GM23248 (cell line): ENCODE results near the gene ASIC1. TPM values are rescaled to one million over a fixed set of nuclear protein-coding genes. Genes with fewer than 3 reads are reported as not detected.

Source experiments
- DNase-seq: peaks from one replicate; pipeline ENCODE4 v3.0.0-alpha.2; 2015
- H2AFZ ChIP-seq: fragments of 200-600 bp; sonication (generic); 2 replicates; pipeline ENCODE4 v1.6.1; 2016; ENCODE audit warnings: antibody characterized with exemption
- H3F3A ChIP-seq: fragments of 200-600 bp; sonication (generic); 2 replicates; pipeline ENCODE4 v1.6.1; 2016; ENCODE audit warnings: mild to moderate bottlenecking, antibody characterized with exemption, mixed run types; ENCODE audit not compliant: insufficient read depth
- H3K27ac ChIP-seq: fragments of 200-600 bp; sonication (generic); 2 replicates; pipeline ENCODE4 v1.5.1; 2016; ENCODE audit warnings: mild to moderate bottlenecking
- H3K27me3 ChIP-seq: fragments of 200-600 bp; sonication (generic); replicated peaks from 2 replicates; pipeline ENCODE4 v1.6.1; 2016; ENCODE audit warnings: mild to moderate bottlenecking; ENCODE audit not compliant: insufficient read depth
- H3K36me3 ChIP-seq: fragments of 200-600 bp; sonication (generic); 2 replicates; pipeline ENCODE4 v1.6.1; 2016; ENCODE audit warnings: low read depth, mild to moderate bottlenecking
- H3K4me1 ChIP-seq: fragments of 200-600 bp; sonication (generic); 2 replicates; pipeline ENCODE4 v1.6.1; 2016; ENCODE audit warnings: mild to moderate bottlenecking; ENCODE audit not compliant: insufficient read depth
- H3K4me2 ChIP-seq: fragments of 200-600 bp; sonication (generic); one replicate; pipeline ENCODE4 v1.6.1; 2016; ENCODE audit warnings: mild to moderate bottlenecking; ENCODE audit not compliant: unreplicated experiment
- H3K4me3 ChIP-seq: fragments of 200-600 bp; sonication (generic); 2 replicates; pipeline ENCODE4 v1.5.1; 2016; ENCODE audit warnings: mild to moderate bottlenecking
- H3K79me2 ChIP-seq: fragments of 200-600 bp; sonication (generic); 2 replicates; pipeline ENCODE4 v1.6.1; 2016; ENCODE audit warnings: mild to moderate bottlenecking; ENCODE audit not compliant: insufficient read depth
- H3K9ac ChIP-seq: fragments of 200-600 bp; sonication (generic); 2 replicates; pipeline ENCODE4 v1.6.1; 2016; ENCODE audit warnings: mild to moderate bottlenecking
- H3K9me2 ChIP-seq: fragments of 200-600 bp; sonication (generic); 2 replicates; pipeline ENCODE4 v1.6.1; 2016; ENCODE audit warnings: mixed run types, mild to moderate bottlenecking, moderate library complexity; ENCODE audit not compliant: insufficient read depth
- H3K9me3 ChIP-seq: fragments of 200-600 bp; sonication (generic); one replicate; pipeline ENCODE4 v1.6.1; 2017; ENCODE audit warnings: low read depth
- H4K20me1 ChIP-seq: fragments of 200-600 bp; sonication (generic); 2 replicates; pipeline ENCODE4 v1.6.0; 2016; ENCODE audit not compliant: insufficient read depth
- EZH2 ChIP-seq: fragments of 200-600 bp; sonication (generic); IDR thresholded peaks from 2 replicates; pipeline ENCODE4 v1.6.1; 2018; ENCODE audit warnings: antibody characterized with exemption, mild to moderate bottlenecking; ENCODE audit not compliant: insufficient read depth, poor library complexity, severe bottlenecking
- EZH2phosphoT487 ChIP-seq: fragments of 200-600 bp; sonication (generic); IDR thresholded peaks from 2 replicates; pipeline ENCODE4 v1.6.1; 2018; ENCODE audit warnings: antibody characterized with exemption, moderate library complexity, mild to moderate bottlenecking, low read depth; ENCODE audit not compliant: insufficient read depth
- WGBS, 2 experiments: methylation state at CpG; one replicate each; pipeline ENCODE4 v1.1.6; 2015 to 2017; ENCODE audit warnings: low lambda C conversion rate in 2 of 2, low coverage in 1 of 2; ENCODE audit errors: missing lambda C conversion rate in 2 of 2; 5-methylcytosine and 5-hydroxymethylcytosine counted together
- in situ Hi-C: fragments of 300-500 bp; cut with MboI; formaldehyde crosslinking; loops from 2 replicates; pipeline ENCODE4 v1.15.0; 2020
- polyA plus RNA-seq: library from polyadenylated mRNA; unstranded; fragments of >200 nt; fragmentation: Nextera tagmentation; extraction: Ambion mirVana; gene quantifications from 2 replicates; pipeline ENCODE4 v1.2.1, GENCODE V29; 2016
- total RNA-seq: library from RNA; depleted of rRNA; stranded (reverse); fragments of >200 nt; shearing (Covaris generic); gene quantifications from 2 replicates; pipeline ENCODE4 v1.2.3, GENCODE V29; 2014

Gene ASIC1
- total and polyA plus RNA-seq, 2 experiments from 2014 or later = 1.4 to 1.9 TPM

DNA sequence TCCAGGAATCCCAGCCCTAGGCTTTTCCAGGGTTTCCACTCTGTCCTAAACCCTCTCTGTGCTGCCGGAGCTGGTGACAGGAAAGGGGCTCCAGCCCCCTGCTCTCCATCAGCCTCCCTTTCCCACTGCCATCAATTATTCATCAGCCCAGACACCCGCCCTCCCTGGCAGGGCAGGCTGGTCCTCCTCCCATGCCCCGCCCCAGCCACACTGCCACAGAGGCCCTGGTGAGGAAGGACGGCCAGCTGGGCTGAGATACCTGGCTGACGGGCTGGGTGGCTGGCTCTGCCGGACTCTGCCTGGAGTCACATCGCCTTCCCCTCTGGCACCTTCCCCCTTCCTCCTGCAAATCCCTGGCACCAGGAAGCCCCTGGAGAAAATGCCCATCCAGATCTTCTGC lies 15.8 kb downstream of the ASIC1 start:
- no peak overlapping the region for H3K9ac ChIP-seq
- no peaks in the 10 kb centered on the region for H3F3A ChIP-seq
- no peaks in the 10 kb centered on the region for H3K27me3 ChIP-seq
- no peak overlapping the region for H3K4me2 ChIP-seq
- no peak overlapping the region for H2AFZ ChIP-seq
- no peak for TF ChIP-seq EZH2phosphoT487
- TF ChIP-seq EZH2 = no peak
- WGBS, 2 experiments = 58 to 70% methylated on average over 6 to 7 of the region's 7 CpGs
- in situ Hi-C loops = loop anchor here (25.0 kb wide), 1 partner anchor 211 kb away; no protein-coding TSS in a partner anchor
- H3K36me3 ChIP-seq = no peaks in the 10 kb centered on the region
- no peak overlapping the region for H3K27ac ChIP-seq
- H3K4me1 ChIP-seq = no peaks in the 10 kb centered on the region
- H4K20me1 ChIP-seq = no peaks in the 10 kb centered on the region
- DNase-seq = no peak
- no peaks in the 10 kb centered on the region for H3K9me2 ChIP-seq
- no peaks in the 10 kb centered on the region for H3K79me2 ChIP-seq
- H3K4me3 ChIP-seq = no peak overlapping the region
- no peaks in the 10 kb centered on the region for H3K9me3 ChIP-seq

DNA sequence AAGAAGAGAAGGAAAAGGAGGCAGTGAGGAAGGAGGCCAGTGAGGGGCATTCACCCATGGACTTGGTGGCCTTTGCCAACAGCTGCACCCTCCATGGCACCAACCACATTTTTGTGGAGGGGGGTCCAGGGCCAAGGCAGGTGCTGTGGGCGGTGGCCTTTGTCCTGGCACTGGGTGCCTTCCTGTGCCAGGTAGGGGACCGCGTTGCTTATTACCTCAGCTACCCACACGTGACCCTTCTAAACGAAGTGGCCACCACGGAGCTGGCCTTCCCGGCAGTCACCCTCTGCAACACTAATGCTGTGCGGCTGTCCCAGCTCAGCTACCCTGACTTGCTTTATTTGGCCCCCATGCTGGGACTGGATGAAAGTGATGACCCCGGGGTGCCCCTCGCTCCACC lies 16.3 kb downstream of the ASIC1 start:
- TF ChIP-seq EZH2phosphoT487 = no peak
- TF ChIP-seq EZH2 = no peak
- no peaks in the 10 kb centered on the region for H4K20me1 ChIP-seq
- no peak overlapping the region for H3K4me3 ChIP-seq
- WGBS, 2 experiments = 71 to 77% methylated on average over 9 to 10 of the region's 10 CpGs
- no peak overlapping the region for H3K4me2 ChIP-seq
- no peak overlapping the region for H2AFZ ChIP-seq
- H3K9me3 ChIP-seq = no peaks in the 10 kb centered on the region
- no peaks in the 10 kb centered on the region for H3F3A ChIP-seq
- no peaks in the 10 kb centered on the region for H3K27me3 ChIP-seq
- H3K9ac ChIP-seq = no peak overlapping the region
- in situ Hi-C loops = loop anchor here (25.0 kb wide), 1 partner anchor 211 kb away; no protein-coding TSS in a partner anchor
- H3K9me2 ChIP-seq = no peaks in the 10 kb centered on the region
- no peak for DNase-seq
- H3K36me3 ChIP-seq = no peaks in the 10 kb centered on the region
- H3K79me2 ChIP-seq = no peaks in the 10 kb centered on the region
- no peaks in the 10 kb centered on the region for H3K4me1 ChIP-seq
- no peak overlapping the region for H3K27ac ChIP-seq

DNA sequence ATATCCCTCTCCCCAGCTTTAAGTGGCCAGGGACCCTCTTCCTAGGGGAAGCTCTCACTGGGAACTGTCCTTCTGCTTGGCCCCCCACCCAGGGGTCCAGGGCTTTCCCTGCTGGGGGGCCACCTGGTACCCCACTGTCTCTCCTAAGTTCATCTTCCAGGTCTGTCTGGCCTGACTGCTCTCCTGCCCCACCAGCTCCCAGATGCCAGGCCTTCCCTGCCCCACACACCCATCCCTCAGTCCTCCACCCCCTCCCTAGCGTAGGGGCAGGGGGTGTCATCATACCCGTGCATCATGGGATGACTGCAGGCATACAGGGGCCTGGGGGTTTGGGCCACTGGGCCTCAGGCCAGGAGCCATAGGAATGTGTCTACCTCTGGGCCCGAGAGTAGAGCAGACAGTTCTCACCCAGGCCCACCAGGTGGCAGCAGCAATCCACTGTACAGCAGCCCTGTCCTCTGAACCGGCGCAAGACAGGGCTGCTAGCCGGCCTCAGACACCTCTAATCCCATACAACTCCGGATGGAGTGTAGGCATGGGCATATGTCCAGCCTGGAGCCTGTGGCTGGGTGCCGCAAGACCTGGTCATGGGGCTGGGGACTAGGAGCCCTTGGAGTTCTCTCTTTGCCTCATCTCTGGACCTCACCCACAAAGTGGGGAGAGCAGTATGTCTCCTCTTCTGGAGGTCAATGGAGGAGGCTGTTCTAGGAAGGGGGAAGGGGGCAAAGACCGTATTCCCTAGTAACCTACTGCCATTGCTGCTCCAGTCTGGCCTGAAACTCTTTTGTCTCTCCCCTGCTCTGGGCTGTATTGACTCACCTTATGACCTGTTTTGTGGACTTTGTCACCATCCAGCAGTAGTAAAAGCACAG lies 17.8 kb downstream of the ASIC1 start:
- TF ChIP-seq EZH2phosphoT487 (no peak), EZH2 (no peak)
- WGBS, 2 experiments = 6% methylated on average over 8 to 9 of the region's 9 CpGs
- Histone ChIP-seq H3K79me2 (no peaks in the 10 kb centered on the region), H3K9me2 (no peaks in the 10 kb centered on the region), H3K27me3 (no peaks in the 10 kb centered on the region), H4K20me1 (no peaks in the 10 kb centered on the region), H2AFZ (no peak overlapping the region), H3K27ac (no peak overlapping the region), H3F3A (no peaks in the 10 kb centered on the region), H3K4me1 (no peaks in the 10 kb centered on the region), H3K36me3 (no peaks in the 10 kb centered on the region), H3K4me2 (no peak overlapping the region), H3K9ac (no peak overlapping the region), H3K4me3 (no peak overlapping the region), H3K9me3 (no peaks in the 10 kb centered on the region)
- DNase-seq = peak; percentile 89
- in situ Hi-C loops = loop anchor here (25.0 kb wide), 1 partner anchor 213 kb away; no protein-coding TSS in a partner anchor

DNA sequence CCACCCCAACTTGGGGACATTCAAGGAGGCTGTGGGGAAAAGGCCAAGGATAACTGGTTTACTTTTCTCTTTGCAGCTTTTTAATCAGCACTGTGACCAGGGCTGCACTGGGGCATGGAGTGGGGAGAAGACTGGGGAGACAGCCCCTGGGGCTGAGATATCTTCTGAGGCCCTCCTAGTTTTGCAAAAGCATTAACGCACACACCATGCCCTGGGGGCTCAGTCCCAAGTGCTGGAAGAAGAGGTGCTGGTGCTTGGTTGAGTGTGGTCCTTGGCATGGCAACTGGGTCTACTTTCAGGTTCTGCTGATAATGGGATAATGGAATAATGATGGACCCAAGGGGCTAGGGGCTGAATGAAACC lies 18.4 kb downstream of the ASIC1 start:
- no peak overlapping the region for H3K9ac ChIP-seq
- H3K4me3 ChIP-seq = no peak overlapping the region
- H3K27ac ChIP-seq = no peak overlapping the region
- no peaks in the 10 kb centered on the region for H4K20me1 ChIP-seq
- in situ Hi-C loops = no loop called here
- no peaks in the 10 kb centered on the region for H3K27me3 ChIP-seq
- no peak overlapping the region for H2AFZ ChIP-seq
- DNase-seq = no peak
- H3K4me1 ChIP-seq = no peaks in the 10 kb centered on the region
- no peaks in the 10 kb centered on the region for H3F3A ChIP-seq
- TF ChIP-seq EZH2 (no peak), EZH2phosphoT487 (no peak)
- no peaks in the 10 kb centered on the region for H3K79me2 ChIP-seq
- no peaks in the 10 kb centered on the region for H3K36me3 ChIP-seq
- no peaks in the 10 kb centered on the region for H3K9me2 ChIP-seq
- H3K9me3 ChIP-seq = no peaks in the 10 kb centered on the region
- WGBS, 2 experiments = 95 to 97% methylated on average over 1 of the region's 1 CpG
- H3K4me2 ChIP-seq = no peak overlapping the region
